ENCODE measurements around the gene UFSP1. TPM values are rescaled to one million over a fixed set of nuclear protein-coding genes. Genes with fewer than 3 reads are reported as not detected.

The UFSP1 gene
- total RNA-seq, 1 experiment from 2014 or later = 2.8 TPM

GRCh38 chr7:100878013-100878412 lies 11.5 kb downstream of the UFSP1 start:
- POLR2A ChIA-PET (ENCODE audit: unreplicated experiment) = interaction anchor here (0.6 to 0.7 kb wide), 2 partner anchors 98 to 241 kb away, joined by 3 to 4 read pairs; no protein-coding TSS in a partner anchor
- peaks cover 27% of the 10 kb centered on the region; the same call in 1 of the 2 replicates for H3F3A ChIP-seq (ENCODE audit: insufficient read depth, low read depth)
- peaks cover 37% of the 10 kb centered on the region for H3K36me3 ChIP-seq (ENCODE audit: low read depth)
- CTCF ChIA-PET = no interaction called here
- H3K4me3 ChIP-seq = no peak overlapping the region
- H3K79me2 ChIP-seq (ENCODE audit: low read depth) = peaks cover 73% of the 10 kb centered on the region
- no peak for TF ChIP-seq EZH2 (IDR thresholded peaks at IDR 0.05; ENCODE audit: low read depth)
- no peak for TF ChIP-seq CTCF (conservative IDR thresholded peaks at IDR 0.05)
- H3K9me2 ChIP-seq (ENCODE audit: insufficient read depth) = no peaks in the 10 kb centered on the region
- BruUV-seq (replicated peaks) = TSS peak; percentile 12
- no peaks in the 10 kb centered on the region for H3K27me3 ChIP-seq (ENCODE audit: insufficient read depth, low read depth)
- no peak overlapping the region for H3K27ac ChIP-seq
- DNase-seq = no peak
- H4K20me1 ChIP-seq (ENCODE audit: insufficient read depth) = peaks cover 50% of the 10 kb centered on the region
- peaks cover 19% of the 10 kb centered on the region for H3K4me1 ChIP-seq (replicated peaks; ENCODE audit: insufficient read depth)
- H2AFZ ChIP-seq = no peak overlapping the region
- intact Hi-C loops (cut with micrococcal nuclease; ENCODE audit: unreplicated experiment) = no loop called here
- H3K4me2 ChIP-seq = no peak overlapping the region
- no peaks in the 10 kb centered on the region for H3K9me3 ChIP-seq (ENCODE audit: insufficient read depth, low read depth)

GRCh38 chr7:100875356-100875751 lies 14.2 kb downstream of the UFSP1 start:
- CTCF ChIA-PET = interaction anchor here (0.7 to 1.1 kb wide), 6 partner anchors 14 to 409 kb away, joined by 5 to 12 read pairs (median 6); partner anchors contain the start of genes POP7 and UFSP1
- Histone ChIP-seq H3K9me3 (ENCODE audit: insufficient read depth, low read depth) (no peaks in the 10 kb centered on the region), H3K27ac (peak overlapping the region; percentile 86), H4K20me1 (ENCODE audit: insufficient read depth) (peaks cover 36% of the 10 kb centered on the region), H2AFZ (peak overlapping the region; percentile 90), H3F3A (ENCODE audit: insufficient read depth, low read depth) (peaks cover 33% of the 10 kb centered on the region; the same call in 1 of the 2 replicates), H3K4me3 (peak overlapping the region; percentile 99), H3K79me2 (ENCODE audit: low read depth) (peaks cover 57% of the 10 kb centered on the region), H3K27me3 (ENCODE audit: insufficient read depth, low read depth) (no peaks in the 10 kb centered on the region), H3K36me3 (ENCODE audit: low read depth) (peaks cover 32% of the 10 kb centered on the region), H3K4me1 (replicated peaks; ENCODE audit: insufficient read depth) (peaks cover 19% of the 10 kb centered on the region), H3K9me2 (ENCODE audit: insufficient read depth) (no peaks in the 10 kb centered on the region), H3K4me2 (peak overlapping the region; percentile 100)
- intact Hi-C loops (cut with micrococcal nuclease; ENCODE audit: unreplicated experiment) = no loop called here
- no TSS peak for BruUV-seq (replicated peaks)
- TF ChIP-seq CTCF (conservative IDR thresholded peaks at IDR 0.05) = 0 out of 2 replicates have a peak, but pooled peaks have one; percentile 32
- no peak for TF ChIP-seq EZH2 (IDR thresholded peaks at IDR 0.05; ENCODE audit: low read depth)
- POLR2A ChIA-PET (ENCODE audit: unreplicated experiment) = interaction anchor here (0.5 to 1.1 kb wide), 7 partner anchors 12 to 308 kb away, joined by 4 to 24 read pairs (median 10); partner anchors contain the start of genes FBXO24, LRCH4, MOSPD3 and TRIM56
- no peak for DNase-seq

- peaks cover 31% of the 10 kb centered on the region for H3K36me3 ChIP-seq (ENCODE audit: low read depth)
- intact Hi-C loops (cut with micrococcal nuclease; ENCODE audit: unreplicated experiment) = no loop called here
- H3K4me3 ChIP-seq = peak within 1 kb of the TSS; percentile 99
- peaks cover 51% of the 10 kb centered on the region for H3K79me2 ChIP-seq (ENCODE audit: low read depth)
- BruUV-seq (replicated peaks) = TSS peak; percentile 96
- H3K4me2 ChIP-seq = peak within 1 kb of the TSS; percentile 100
- no peaks in the 10 kb centered on the region for H3K27me3 ChIP-seq (ENCODE audit: insufficient read depth, low read depth)
- TF ChIP-seq CTCF (conservative IDR thresholded peaks at IDR 0.05) = peak; percentile 57
- TF ChIP-seq EZH2 (IDR thresholded peaks at IDR 0.05; ENCODE audit: low read depth) = no peak
- no peaks in the 10 kb centered on the region for H3K9me3 ChIP-seq (ENCODE audit: insufficient read depth, low read depth)
- H2AFZ ChIP-seq = peak within 1 kb of the TSS; percentile 90
- peaks cover 32% of the 10 kb centered on the region for H4K20me1 ChIP-seq (ENCODE audit: insufficient read depth)
- peak; percentile 91 to 98 for DNase-seq
- peaks cover 19% of the 10 kb centered on the region for H3K4me1 ChIP-seq (replicated peaks; ENCODE audit: insufficient read depth)
- peak within 1 kb of the TSS; percentile 86 for H3K27ac ChIP-seq
- ChIA-PET POLR2A (ENCODE audit: unreplicated experiment) (interaction anchor here (0.6 to 1.1 kb wide), 12 partner anchors 12 to 538 kb away, joined by 3 to 24 read pairs (median 7); partner anchors contain the start of genes MOSPD3, TRIM56 and UFSP1), CTCF (interaction anchor here (0.6 to 1.1 kb wide), 6 partner anchors 15 to 1518 kb away, joined by 3 to 12 read pairs (median 6); partner anchors contain the start of genes POP7 and UFSP1)
- no peaks in the 10 kb centered on the region for H3K9me2 ChIP-seq (ENCODE audit: insufficient read depth)
- H3F3A ChIP-seq (ENCODE audit: insufficient read depth, low read depth) = peaks cover 33% of the 10 kb centered on the region; the same call in 1 of the 2 replicates
Measured at GRCh38 chr7:100874577-100875355, 14.7 kb downstream of the UFSP1 start, which contains the start of gene SRRT. TSS of gene SRRT (plus strand) at chr7:100875103. CDS start at chr7:100875591, 488 bp downstream.
